Activated naive CD4-positive, alpha-beta T cell treated with Interleukin-2 at 50 U/mL for 16 hours (primary cell): ENCODE results near the gene CP.

Source experiments
- DNase-seq: peaks from one replicate; pipeline ENCODE4 v3.0.0-alpha.2; 2020

The CP gene

GRCh38 chr3:149180057-149180573, 41.5 kb downstream of the CP start:
- DNase-seq = no peak

GRCh38 chr3:149179220-149179619, 42.4 kb downstream of the CP start:
- DNase-seq = no peak

GRCh38 chr3:149177122-149177521, 44.5 kb downstream of the CP start:
- DNase-seq = no peak

- no peak for DNase-seq
Measured at GRCh38 chr3:149174901-149175300, 46.7 kb downstream of the CP start.

- no peak for DNase-seq
Measured at GRCh38 chr3:149170672-149171071, 51.0 kb downstream of the CP start.

- no peak for DNase-seq
Measured at GRCh38 chr3:149167898-149168297, 53.7 kb downstream of the CP start.

GRCh38 chr3:149163066-149163465, 58.6 kb downstream of the CP start:
- no peak for DNase-seq

GRCh38 chr3:149162007-149162406, 59.6 kb downstream of the CP start:
- DNase-seq = no peak

- no peak for DNase-seq
Measured at GRCh38 chr3:149160754-149161300, 60.8 kb downstream of the CP start.

- DNase-seq = no peak
Measured at GRCh38 chr3:149153402-149153801, 68.2 kb downstream of the CP start.

GRCh38 chr3:149152420-149152819, 69.2 kb downstream of the CP start:
- no peak for DNase-seq

- DNase-seq = no peak
Measured at GRCh38 chr3:149151843-149152242, 69.8 kb downstream of the CP start.

GRCh38 chr3:149150436-149150835, 71.2 kb downstream of the CP start:
- DNase-seq = no peak

GRCh38 chr3:149145974-149146373, 75.7 kb downstream of the CP start:
- DNase-seq = no peak

GRCh38 chr3:149145356-149145755, 76.3 kb downstream of the CP start:
- no peak for DNase-seq

- no peak for DNase-seq
Measured at GRCh38 chr3:149142682-149143081, 78.9 kb downstream of the CP start.

- no peak for DNase-seq
Measured at GRCh38 chr3:149134575-149134974, 87.1 kb downstream of the CP start.

- DNase-seq = no peak
Measured at GRCh38 chr3:149131589-149131988, 90.0 kb downstream of the CP start.

GRCh38 chr3:149129326-149130205, 92.1 kb downstream of the CP start, which contains the start of gene HPS3:
HPS3 (plus strand) TSS chr3:149129638; CDS start chr3:149129724, 86 bp downstream.
- DNase-seq = peak; percentile 83

- DNase-seq = no peak
Measured at GRCh38 chr3:149128821-149129220, 92.8 kb downstream of the CP start.

- DNase-seq = no peak
Measured at GRCh38 chr3:149122721-149123578, 98.7 kb downstream of the CP start.
